RWPE2 (cell line): ENCODE data around the gene CNIH4.
"Not testable (repeated sequence)": the region's sequence is repeated elsewhere in the genome, so short reads cannot be mapped to it uniquely, and the experiment has no call there.

ENCODE experiments used
- ATAC-seq: fragments of 200-7000 bp; cut with Tn5 transposase; 3 replicates; pipeline ENCODE4 v1.9.1; 2021; ENCODE audit warnings: low read depth
- DNase-seq: peaks from one replicate; pipeline ENCODE4 v3.0.0-alpha.2; 2020; ENCODE audit warnings: low spot score
- H3K27ac ChIP-seq: fragments of 450-650 bp; 2 replicates; pipeline ENCODE4 v1.5.1; 2017; ENCODE audit warnings: mild to moderate bottlenecking; ENCODE audit not compliant: poor library complexity, severe bottlenecking
- H3K27me3 ChIP-seq: fragments of 250-450 bp; sonication (Bioruptor Pico); 2 replicates; pipeline ENCODE4 v1.5.1; 2021; ENCODE audit warnings: mild to moderate bottlenecking, moderate library complexity; ENCODE audit not compliant: insufficient read depth, poor library complexity, severe bottlenecking
- H3K36me3 ChIP-seq: fragments of 250-450 bp; sonication (Bioruptor Pico); 2 replicates; pipeline ENCODE4 v1.5.1; 2020; ENCODE audit warnings: low read depth, mild to moderate bottlenecking, moderate library complexity
- H3K4me1 ChIP-seq: fragments of 250-450 bp; sonication (Bioruptor Pico); 2 replicates; pipeline ENCODE4 v1.5.1; 2021; ENCODE audit warnings: mild to moderate bottlenecking, moderate library complexity; ENCODE audit not compliant: insufficient read depth, poor library complexity, severe bottlenecking
- H3K4me3 ChIP-seq: fragments of 250-450 bp; sonication (Bioruptor Pico); 2 replicates; pipeline ENCODE4 v1.5.1; 2021; ENCODE audit warnings: mild to moderate bottlenecking, moderate library complexity; ENCODE audit not compliant: severe bottlenecking
- H3K9me3 ChIP-seq: fragments of 250-450 bp; sonication (Bioruptor Pico); 2 replicates; pipeline ENCODE4 v1.5.1; 2021; ENCODE audit warnings: mild to moderate bottlenecking, moderate library complexity; ENCODE audit not compliant: severe bottlenecking
- TF ChIP-seq, protein P1 (sequence below): fragments of 450-650 bp; IDR thresholded peaks from one replicate; pipeline ENCODE4 v1.5.1; 2017; ENCODE audit warnings: mild to moderate bottlenecking, moderate library complexity; ENCODE audit not compliant: poor library complexity, severe bottlenecking

The CNIH4 gene

DNA sequence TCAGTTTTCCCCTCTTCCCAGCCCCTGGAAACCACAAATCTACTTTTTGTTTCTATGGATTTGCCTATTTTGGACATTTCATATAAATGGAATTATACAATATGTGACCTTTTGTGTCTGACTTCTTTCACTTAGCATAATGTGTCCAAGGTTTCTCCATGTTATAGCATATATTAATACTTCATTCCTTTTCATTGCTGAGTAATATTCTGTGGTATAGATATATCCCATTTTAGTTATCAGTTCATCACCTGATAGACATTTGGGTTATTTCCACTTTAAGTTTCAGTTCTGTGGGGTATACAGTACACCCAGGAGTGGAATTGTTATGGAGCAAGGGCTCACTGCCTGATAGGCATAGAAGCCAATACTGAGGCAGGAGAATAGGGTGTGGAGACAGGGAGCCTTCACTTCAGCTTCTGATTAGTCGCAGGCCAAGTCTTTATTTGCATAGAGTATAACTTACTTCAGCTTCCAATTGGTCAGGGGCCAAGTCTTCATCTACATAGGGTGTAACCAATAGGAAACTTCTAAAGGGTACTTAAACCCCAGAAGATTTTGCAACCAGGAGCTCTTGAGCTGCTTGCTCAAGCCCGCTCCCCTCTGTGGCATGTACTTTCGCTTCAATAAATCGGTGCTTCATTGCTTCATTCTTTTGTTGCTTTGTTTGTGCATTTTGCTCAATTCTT, 18.4 kb upstream of the CNIH4 start:
- no peak for DNase-seq
- TF ChIP-seq, protein P1, sequence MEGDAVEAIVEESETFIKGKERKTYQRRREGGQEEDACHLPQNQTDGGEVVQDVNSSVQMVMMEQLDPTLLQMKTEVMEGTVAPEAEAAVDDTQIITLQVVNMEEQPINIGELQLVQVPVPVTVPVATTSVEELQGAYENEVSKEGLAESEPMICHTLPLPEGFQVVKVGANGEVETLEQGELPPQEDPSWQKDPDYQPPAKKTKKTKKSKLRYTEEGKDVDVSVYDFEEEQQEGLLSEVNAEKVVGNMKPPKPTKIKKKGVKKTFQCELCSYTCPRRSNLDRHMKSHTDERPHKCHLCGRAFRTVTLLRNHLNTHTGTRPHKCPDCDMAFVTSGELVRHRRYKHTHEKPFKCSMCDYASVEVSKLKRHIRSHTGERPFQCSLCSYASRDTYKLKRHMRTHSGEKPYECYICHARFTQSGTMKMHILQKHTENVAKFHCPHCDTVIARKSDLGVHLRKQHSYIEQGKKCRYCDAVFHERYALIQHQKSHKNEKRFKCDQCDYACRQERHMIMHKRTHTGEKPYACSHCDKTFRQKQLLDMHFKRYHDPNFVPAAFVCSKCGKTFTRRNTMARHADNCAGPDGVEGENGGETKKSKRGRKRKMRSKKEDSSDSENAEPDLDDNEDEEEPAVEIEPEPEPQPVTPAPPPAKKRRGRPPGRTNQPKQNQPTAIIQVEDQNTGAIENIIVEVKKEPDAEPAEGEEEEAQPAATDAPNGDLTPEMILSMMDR = no peak

DNA sequence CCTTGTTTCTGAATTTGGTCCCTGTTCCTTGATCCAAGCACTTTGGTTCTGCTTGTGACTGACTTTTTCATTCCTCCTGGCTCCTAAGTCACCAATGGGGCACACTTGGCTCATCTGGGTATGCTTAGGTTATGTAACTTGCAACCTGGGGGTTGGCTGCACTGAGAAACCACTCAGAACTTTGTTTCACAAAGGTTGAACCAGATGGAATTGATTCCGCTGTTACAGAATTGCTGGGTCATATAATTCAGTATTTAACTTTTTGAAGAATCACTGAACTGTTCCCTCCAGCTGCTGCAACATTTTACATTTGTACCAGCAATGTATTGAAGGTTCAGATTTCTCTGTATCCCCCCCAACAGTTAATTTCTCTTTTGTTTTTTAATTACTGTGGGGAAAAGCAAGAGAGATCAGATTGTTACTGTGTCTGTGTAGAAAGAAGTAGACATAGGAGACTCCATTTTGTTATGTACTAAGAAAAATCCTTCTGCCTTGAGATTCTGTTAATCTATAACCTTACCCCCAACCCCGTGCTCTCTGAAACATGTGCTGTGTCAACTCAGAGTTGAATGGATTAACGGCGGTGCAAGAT, 17.1 kb upstream of the CNIH4 start:
- TF ChIP-seq, protein P1 = no peak
- ATAC-seq (no peak), DNase-seq (no peak)
- Histone ChIP-seq H3K9me3 (no peaks in the 10 kb centered on the region), H3K4me1 (no peaks in the 10 kb centered on the region), H3K36me3 (no peaks in the 10 kb centered on the region), H3K4me3 (no peak overlapping the region), H3K27ac (no peak overlapping the region), H3K27me3 (no peaks in the 10 kb centered on the region)

More for the DNA sequence above, 18.4 kb upstream of the CNIH4 start:
- no peak for ATAC-seq
- Histone ChIP-seq H3K36me3 (no peaks in the 10 kb centered on the region), H3K9me3 (no peaks in the 10 kb centered on the region), H3K27ac (no peak overlapping the region), H3K27me3 (no peaks in the 10 kb centered on the region), H3K4me1 (no peaks in the 10 kb centered on the region), H3K4me3 (no peak overlapping the region)

DNA sequence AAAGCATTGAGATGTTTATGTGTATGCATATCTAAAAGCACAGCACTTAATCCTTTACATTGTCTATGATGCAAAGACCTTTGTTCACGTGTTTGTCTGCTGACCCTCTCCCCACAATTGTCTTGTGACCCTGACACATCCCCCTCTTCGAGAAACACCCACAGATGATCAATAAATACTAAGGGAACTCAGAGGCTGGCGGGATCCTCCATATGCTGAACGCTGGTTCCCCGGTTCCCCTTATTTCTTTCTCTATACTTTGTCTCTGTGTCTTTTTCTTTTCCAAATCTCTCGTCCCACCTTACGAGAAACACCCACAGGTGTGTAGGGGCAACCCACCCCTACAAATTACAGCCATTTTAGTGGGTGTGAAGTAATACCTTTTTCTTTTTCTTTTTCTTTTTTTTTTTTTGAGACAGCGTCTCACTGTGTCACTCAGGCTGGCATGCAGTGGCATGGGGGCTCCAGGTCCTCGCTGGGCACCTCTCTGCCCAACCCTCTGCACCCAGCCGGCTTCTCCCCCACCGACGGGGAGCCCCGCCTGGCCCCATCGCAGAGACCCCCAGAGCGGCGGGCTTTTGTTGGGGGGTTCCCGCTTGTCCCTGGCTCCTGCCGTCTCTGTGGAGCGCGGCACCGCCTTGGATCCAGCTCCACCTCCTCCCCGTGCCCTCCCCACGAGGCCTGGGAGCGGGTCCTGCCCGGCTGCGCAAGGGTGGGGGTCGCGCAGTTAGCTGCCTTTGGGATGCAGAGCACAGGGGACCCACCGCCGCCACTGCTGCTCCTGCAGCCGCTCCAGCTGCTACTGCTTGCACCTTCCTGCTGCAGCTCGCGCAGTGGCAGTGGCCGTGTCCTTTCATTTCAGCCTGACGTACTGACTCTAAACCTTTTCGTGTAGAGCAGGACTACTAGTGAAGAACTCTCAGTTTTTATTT, 16.0 kb upstream of the CNIH4 start:
- peak; percentile 27; the same call in 1 of the 3 replicates for ATAC-seq
- H3K36me3 ChIP-seq, H3K4me1 ChIP-seq, H3K27ac ChIP-seq, H3K9me3 ChIP-seq, DNase-seq, H3K27me3 ChIP-seq: not testable (repeated sequence)
- H3K4me3 ChIP-seq = peak overlapping the region; percentile 16

DNA sequence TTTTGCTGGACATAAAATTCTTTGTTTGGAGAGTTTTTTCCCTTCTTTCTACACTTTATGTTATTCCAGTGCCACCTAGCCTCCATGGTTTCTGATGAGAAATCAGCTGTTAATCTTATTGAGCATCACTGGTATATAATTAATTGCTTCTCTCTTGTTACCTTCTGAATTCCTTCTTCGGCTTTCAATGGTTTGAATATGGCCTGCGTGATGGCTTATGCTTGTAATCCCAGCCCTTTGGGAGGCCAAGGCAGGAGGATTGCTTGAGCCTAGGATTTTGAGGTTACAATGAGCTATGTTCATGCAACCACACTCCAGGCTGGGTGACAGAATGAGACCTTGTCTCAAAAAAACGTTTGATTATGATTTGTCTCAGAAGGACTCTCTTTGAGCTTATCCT, 13.0 kb upstream of the CNIH4 start:
- no peaks in the 10 kb centered on the region for H3K4me1 ChIP-seq
- ATAC-seq = no peak
- H3K27me3 ChIP-seq = no peaks in the 10 kb centered on the region
- H3K9me3 ChIP-seq = no peaks in the 10 kb centered on the region
- DNase-seq = no peak
- no peaks in the 10 kb centered on the region for H3K36me3 ChIP-seq
- H3K27ac ChIP-seq = no peak overlapping the region
- TF ChIP-seq, protein P1 = no peak
- H3K4me3 ChIP-seq = no peak overlapping the region

DNA sequence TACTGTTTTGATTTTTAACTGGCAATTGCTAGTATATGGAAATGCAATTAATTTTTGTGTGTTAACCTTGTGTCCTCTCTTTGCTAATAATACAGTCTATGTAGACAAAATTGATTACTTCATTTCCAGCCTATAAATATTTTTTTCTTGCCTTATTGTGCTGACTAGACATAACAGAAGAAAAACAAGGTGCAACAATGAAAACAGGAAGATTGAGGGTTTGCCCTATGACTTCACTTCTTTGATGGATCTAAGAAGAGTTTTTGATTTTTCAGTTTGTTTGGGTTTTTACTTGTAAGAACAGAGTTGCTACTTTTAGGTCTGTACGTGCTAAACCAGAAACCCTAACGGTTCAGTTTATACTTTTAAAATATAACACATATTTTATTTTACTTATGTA, 8.5 kb upstream of the CNIH4 start:
- H3K4me3 ChIP-seq = no peak overlapping the region
- H3K27ac ChIP-seq = no peak overlapping the region
- no peaks in the 10 kb centered on the region for H3K9me3 ChIP-seq
- DNase-seq (no peak), ATAC-seq (no peak)
- no peaks in the 10 kb centered on the region for H3K4me1 ChIP-seq
- no peaks in the 10 kb centered on the region for H3K36me3 ChIP-seq
- TF ChIP-seq, protein P1 = no peak
- no peaks in the 10 kb centered on the region for H3K27me3 ChIP-seq

DNA sequence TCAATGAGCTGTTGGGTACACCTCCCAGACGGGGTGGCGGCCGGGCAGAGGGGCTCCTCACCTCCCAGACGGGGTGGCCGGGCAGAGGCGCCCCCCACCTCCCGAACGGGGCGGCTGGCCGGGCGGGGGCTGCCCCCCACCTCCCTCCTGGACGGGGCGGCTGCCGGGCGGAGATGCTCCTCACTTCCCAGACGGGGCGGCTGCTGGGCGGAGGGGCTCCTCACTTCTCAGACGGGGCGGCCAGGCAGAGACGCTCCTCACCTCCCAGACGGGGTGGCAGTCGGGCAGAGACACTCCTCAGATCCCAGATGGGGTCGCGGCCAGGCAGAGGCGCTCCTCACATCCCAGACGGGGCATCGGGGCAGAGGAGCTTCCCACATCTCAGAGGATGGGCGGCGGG, 7.0 kb upstream of the CNIH4 start:
- not testable (repeated sequence) for ATAC-seq, H3K4me3 ChIP-seq, H3K4me1 ChIP-seq, DNase-seq, H3K36me3 ChIP-seq, H3K27ac ChIP-seq, H3K9me3 ChIP-seq, H3K27me3 ChIP-seq

DNA sequence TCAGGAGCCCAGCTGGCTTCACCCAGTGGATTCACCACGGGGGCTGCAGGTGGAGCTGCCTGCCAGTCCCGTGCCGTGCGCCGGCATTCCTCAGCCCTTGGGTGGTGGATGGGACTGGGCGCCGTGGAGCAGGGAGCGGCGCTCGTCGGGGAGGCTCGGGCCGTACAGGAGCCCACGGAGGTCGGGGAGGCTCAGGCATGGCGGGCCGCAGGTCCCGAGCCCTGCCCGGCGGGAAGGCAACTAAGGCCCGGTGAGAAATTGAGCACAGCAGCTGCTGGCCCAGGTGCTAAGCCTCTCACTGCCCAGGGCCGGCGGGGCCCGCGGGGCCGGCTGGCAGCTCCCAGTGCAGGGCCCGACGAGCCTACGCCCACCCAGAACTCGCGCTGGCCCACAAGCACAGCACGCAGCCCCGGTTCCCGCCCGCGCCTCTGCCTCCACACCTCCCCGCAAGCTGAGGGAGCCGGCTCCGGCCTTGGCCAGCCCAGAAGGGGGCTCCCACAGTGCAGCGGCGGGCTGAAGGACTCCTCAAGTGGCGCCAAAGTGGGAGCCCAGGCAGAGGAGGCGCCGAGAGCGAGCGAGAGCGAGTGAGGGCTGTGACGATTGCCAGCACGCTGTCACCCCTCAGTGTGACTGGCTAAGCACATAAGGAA, 4.1 kb upstream of the CNIH4 start:
- not testable (repeated sequence) for H3K27ac ChIP-seq, ATAC-seq, H3K36me3 ChIP-seq, H3K4me3 ChIP-seq, H3K27me3 ChIP-seq, H3K4me1 ChIP-seq, H3K9me3 ChIP-seq, DNase-seq
